GM23338 (cell line): ENCODE results near the gene FBN2. TPM values are rescaled to one million over a fixed set of nuclear protein-coding genes. Genes with fewer than 3 reads are reported as not detected.

Experiments
- ATAC-seq: fragments of 200-7000 bp; cut with Tn5 transposase; 3 replicates; pipeline ENCODE4 v1.9.1; 2020
- DNase-seq: peaks from one replicate; pipeline ENCODE4 v3.0.0-alpha.2; 2015; ENCODE audit warnings: low spot score
- H2AFZ ChIP-seq: fragments of 200-600 bp; sonication (generic); 2 replicates; pipeline ENCODE4 v1.8.0; 2016; ENCODE audit warnings: antibody characterized with exemption, mild to moderate bottlenecking, moderate library complexity
- H3F3A ChIP-seq: fragments of 200-600 bp; sonication (generic); replicated peaks from 2 replicates; pipeline ENCODE4 v1.8.0; 2017; ENCODE audit warnings: antibody characterized with exemption, mixed run types, low read depth
- H3K27ac ChIP-seq: fragments of 200-600 bp; sonication (generic); 2 replicates; pipeline ENCODE4 v1.6.1; 2016; ENCODE audit warnings: low read depth
- H3K27me3 ChIP-seq: fragments of 200-600 bp; sonication (generic); 2 replicates; pipeline ENCODE4 v1.8.0; 2016; ENCODE audit warnings: mild to moderate bottlenecking, mixed run types, moderate library complexity; ENCODE audit not compliant: insufficient read depth
- H3K36me3 ChIP-seq: fragments of 200-600 bp; sonication (generic); 2 replicates; pipeline ENCODE4 v1.8.0; 2016; ENCODE audit warnings: mild to moderate bottlenecking; ENCODE audit not compliant: insufficient read depth
- H3K4me1 ChIP-seq: fragments of 200-600 bp; sonication (generic); 2 replicates; pipeline ENCODE4 v1.8.0; 2016; ENCODE audit warnings: mild to moderate bottlenecking, moderate library complexity; ENCODE audit not compliant: insufficient read depth
- H3K4me2 ChIP-seq: fragments of 200-600 bp; sonication (generic); 2 replicates; pipeline ENCODE4 v1.7.1; 2017; ENCODE audit warnings: mixed run types
- H3K4me3 ChIP-seq: fragments of 200-600 bp; sonication (generic); 2 replicates; pipeline ENCODE4 v1.6.1; 2016; ENCODE audit warnings: mixed run types
- H3K79me2 ChIP-seq: fragments of 200-600 bp; sonication (generic); replicated peaks from 2 replicates; pipeline ENCODE4 v1.8.0; 2017; ENCODE audit warnings: mild to moderate bottlenecking; ENCODE audit not compliant: insufficient read depth
- H3K9me2 ChIP-seq: fragments of 200-600 bp; sonication (generic); 2 replicates; pipeline ENCODE4 v1.8.0; 2017; ENCODE audit not compliant: insufficient read depth
- H4K20me1 ChIP-seq: fragments of 200-600 bp; sonication (generic); replicated peaks from 2 replicates; pipeline ENCODE4 v1.8.0; 2017; ENCODE audit warnings: mild to moderate bottlenecking; ENCODE audit not compliant: insufficient read depth
- H3K27ac Mint-ChIP-seq: 2 replicates; pipeline ENCODE4 v1.8.0; 2020; ENCODE audit warnings: inconsistent platforms, mild to moderate bottlenecking, moderate library complexity, mixed read lengths
- H3K27me3 Mint-ChIP-seq: 3 replicates; pipeline ENCODE4 v1.8.0; 2022; ENCODE audit warnings: low read depth, mild to moderate bottlenecking, moderate library complexity, mixed read lengths, inconsistent platforms; ENCODE audit not compliant: insufficient read depth, poor library complexity
- H3K36me3 Mint-ChIP-seq: 3 replicates; pipeline ENCODE4 v1.8.0; 2021; ENCODE audit warnings: low read depth, mild to moderate bottlenecking, inconsistent platforms, moderate library complexity, mixed read lengths
- H3K4me1 Mint-ChIP-seq: 3 replicates; pipeline ENCODE4 v1.8.0; 2020; ENCODE audit warnings: mild to moderate bottlenecking, inconsistent platforms, mixed read lengths
- H3K4me3 Mint-ChIP-seq: 3 replicates; pipeline ENCODE4 v1.8.0; 2021; ENCODE audit warnings: moderate library complexity, mild to moderate bottlenecking, inconsistent platforms, mixed read lengths
- H3K9me3 Mint-ChIP-seq: 3 replicates; pipeline ENCODE4 v1.8.0; 2020; ENCODE audit warnings: moderate library complexity, mild to moderate bottlenecking, inconsistent platforms, mixed read lengths
- CREB1 ChIP-seq: fragments of 250-450 bp; sonication (Bioruptor Pico); IDR thresholded peaks from 2 replicates; pipeline ENCODE4 v1.5.0; 2020; ENCODE audit warnings: low read depth, mild to moderate bottlenecking, moderate library complexity
- EZH2 ChIP-seq: fragments of 200-600 bp; sonication (generic); IDR thresholded peaks from one replicate; pipeline ENCODE4 v1.8.0; 2017; ENCODE audit warnings: antibody characterized with exemption, mild to moderate bottlenecking, low read depth; ENCODE audit not compliant: unreplicated experiment
- NANOG ChIP-seq: IDR thresholded peaks from 2 replicates; pipeline ENCODE4 v1.6.1; 2016; ENCODE audit warnings: antibody characterized with exemption, borderline replicate concordance
- POLR2AphosphoS5 ChIP-seq: IDR thresholded peaks from 2 replicates; pipeline ENCODE4 v1.6.1; 2016; ENCODE audit warnings: antibody characterized with exemption, low read depth
- ZNF114 ChIP-seq: fragments of 250-450 bp; sonication (Bioruptor Pico); IDR thresholded peaks from 2 replicates; pipeline ENCODE4 v1.5.0; 2020; ENCODE audit warnings: mild to moderate bottlenecking, moderate library complexity
- polyA plus RNA-seq: library from polyadenylated mRNA; unstranded; fragments of >200 nt; fragmentation: Nextera tagmentation; extraction: Ambion mirVana; gene quantifications from 2 replicates; pipeline ENCODE4 v1.2.1, GENCODE V29; 2016
- total RNA-seq: library from RNA; depleted of rRNA; stranded (reverse); fragments of >200 nt; shearing (Covaris generic); gene quantifications from 2 replicates; pipeline ENCODE4 v1.2.3, GENCODE V29; 2014
- TF ChIP-seq, protein P1 (sequence below): IDR thresholded peaks from 2 replicates; pipeline ENCODE4 v1.6.1; 2016; ENCODE audit warnings: antibody characterized with exemption
- TF ChIP-seq, protein P2 (sequence below): IDR thresholded peaks from one replicate; pipeline ENCODE4 v1.6.1; 2018; ENCODE audit warnings: antibody characterized with exemption; ENCODE audit not compliant: unreplicated experiment
- TF ChIP-seq, protein P3 (sequence below), 2 experiments: fragments of 200-600 bp in 1 of 2; sonication (generic) in 1 of 2; conservative IDR thresholded peaks; 2 replicates each; pipeline versions ENCODE4 v1.5.1 to v1.6.1; 2016 to 2017; ENCODE audit warnings: antibody characterized with exemption in 2 of 2, low read depth in 2 of 2, mild to moderate bottlenecking in 2 of 2, moderate library complexity in 1 of 2

Gene FBN2
- total and polyA plus RNA-seq, 2 experiments from 2014 or later = 2.6 to 13.6 TPM

DNA sequence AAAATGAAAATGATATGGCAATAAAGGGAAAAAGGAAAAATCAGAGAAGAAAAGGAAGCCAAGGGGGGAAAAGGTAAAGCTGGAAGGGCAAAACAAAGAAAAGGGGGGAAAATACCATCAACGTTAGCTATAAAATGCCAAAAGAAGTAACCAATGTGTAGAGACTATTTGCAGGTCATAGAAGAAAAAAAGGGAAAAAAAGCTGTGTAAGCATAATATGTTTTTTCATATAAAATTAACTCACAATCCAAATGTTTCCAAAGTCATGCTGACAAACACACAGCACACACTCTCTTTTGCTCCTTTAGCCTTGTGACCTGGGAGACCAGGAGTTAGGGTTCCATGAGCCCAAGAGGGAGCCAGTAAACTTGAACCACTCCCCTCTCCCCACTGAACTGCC is 18.2 kb downstream of the FBN2 start:
- no peaks in the 10 kb centered on the region for H3K36me3 ChIP-seq
- ATAC-seq (no peak), DNase-seq (no peak)
- no peaks in the 10 kb centered on the region for H3K27me3 Mint-ChIP-seq
- TF ChIP-seq, protein P1, sequence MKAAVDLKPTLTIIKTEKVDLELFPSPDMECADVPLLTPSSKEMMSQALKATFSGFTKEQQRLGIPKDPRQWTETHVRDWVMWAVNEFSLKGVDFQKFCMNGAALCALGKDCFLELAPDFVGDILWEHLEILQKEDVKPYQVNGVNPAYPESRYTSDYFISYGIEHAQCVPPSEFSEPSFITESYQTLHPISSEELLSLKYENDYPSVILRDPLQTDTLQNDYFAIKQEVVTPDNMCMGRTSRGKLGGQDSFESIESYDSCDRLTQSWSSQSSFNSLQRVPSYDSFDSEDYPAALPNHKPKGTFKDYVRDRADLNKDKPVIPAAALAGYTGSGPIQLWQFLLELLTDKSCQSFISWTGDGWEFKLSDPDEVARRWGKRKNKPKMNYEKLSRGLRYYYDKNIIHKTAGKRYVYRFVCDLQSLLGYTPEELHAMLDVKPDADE = no peak
- no peak for TF ChIP-seq EZH2
- no peak for TF ChIP-seq CREB1 (CRISPR knock-in tag)
- TF ChIP-seq, protein P2, sequence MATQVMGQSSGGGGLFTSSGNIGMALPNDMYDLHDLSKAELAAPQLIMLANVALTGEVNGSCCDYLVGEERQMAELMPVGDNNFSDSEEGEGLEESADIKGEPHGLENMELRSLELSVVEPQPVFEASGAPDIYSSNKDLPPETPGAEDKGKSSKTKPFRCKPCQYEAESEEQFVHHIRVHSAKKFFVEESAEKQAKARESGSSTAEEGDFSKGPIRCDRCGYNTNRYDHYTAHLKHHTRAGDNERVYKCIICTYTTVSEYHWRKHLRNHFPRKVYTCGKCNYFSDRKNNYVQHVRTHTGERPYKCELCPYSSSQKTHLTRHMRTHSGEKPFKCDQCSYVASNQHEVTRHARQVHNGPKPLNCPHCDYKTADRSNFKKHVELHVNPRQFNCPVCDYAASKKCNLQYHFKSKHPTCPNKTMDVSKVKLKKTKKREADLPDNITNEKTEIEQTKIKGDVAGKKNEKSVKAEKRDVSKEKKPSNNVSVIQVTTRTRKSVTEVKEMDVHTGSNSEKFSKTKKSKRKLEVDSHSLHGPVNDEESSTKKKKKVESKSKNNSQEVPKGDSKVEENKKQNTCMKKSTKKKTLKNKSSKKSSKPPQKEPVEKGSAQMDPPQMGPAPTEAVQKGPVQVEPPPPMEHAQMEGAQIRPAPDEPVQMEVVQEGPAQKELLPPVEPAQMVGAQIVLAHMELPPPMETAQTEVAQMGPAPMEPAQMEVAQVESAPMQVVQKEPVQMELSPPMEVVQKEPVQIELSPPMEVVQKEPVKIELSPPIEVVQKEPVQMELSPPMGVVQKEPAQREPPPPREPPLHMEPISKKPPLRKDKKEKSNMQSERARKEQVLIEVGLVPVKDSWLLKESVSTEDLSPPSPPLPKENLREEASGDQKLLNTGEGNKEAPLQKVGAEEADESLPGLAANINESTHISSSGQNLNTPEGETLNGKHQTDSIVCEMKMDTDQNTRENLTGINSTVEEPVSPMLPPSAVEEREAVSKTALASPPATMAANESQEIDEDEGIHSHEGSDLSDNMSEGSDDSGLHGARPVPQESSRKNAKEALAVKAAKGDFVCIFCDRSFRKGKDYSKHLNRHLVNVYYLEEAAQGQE = no peak
- no peak for TF ChIP-seq POLR2AphosphoS5
- TF ChIP-seq, protein P3, sequence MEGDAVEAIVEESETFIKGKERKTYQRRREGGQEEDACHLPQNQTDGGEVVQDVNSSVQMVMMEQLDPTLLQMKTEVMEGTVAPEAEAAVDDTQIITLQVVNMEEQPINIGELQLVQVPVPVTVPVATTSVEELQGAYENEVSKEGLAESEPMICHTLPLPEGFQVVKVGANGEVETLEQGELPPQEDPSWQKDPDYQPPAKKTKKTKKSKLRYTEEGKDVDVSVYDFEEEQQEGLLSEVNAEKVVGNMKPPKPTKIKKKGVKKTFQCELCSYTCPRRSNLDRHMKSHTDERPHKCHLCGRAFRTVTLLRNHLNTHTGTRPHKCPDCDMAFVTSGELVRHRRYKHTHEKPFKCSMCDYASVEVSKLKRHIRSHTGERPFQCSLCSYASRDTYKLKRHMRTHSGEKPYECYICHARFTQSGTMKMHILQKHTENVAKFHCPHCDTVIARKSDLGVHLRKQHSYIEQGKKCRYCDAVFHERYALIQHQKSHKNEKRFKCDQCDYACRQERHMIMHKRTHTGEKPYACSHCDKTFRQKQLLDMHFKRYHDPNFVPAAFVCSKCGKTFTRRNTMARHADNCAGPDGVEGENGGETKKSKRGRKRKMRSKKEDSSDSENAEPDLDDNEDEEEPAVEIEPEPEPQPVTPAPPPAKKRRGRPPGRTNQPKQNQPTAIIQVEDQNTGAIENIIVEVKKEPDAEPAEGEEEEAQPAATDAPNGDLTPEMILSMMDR (conservative IDR thresholded peaks at IDR 0.05; ENCODE audit: low read depth in 2 of 2) = no peak
- no peak for TF ChIP-seq ZNF114 (CRISPR knock-in tag)
- no peak overlapping the region for H3K27ac Mint-ChIP-seq
- peaks cover 8% of the 10 kb centered on the region; the same call in 2 of the 3 replicates for H3K36me3 Mint-ChIP-seq
- no peaks in the 10 kb centered on the region for H3K79me2 ChIP-seq
- no peaks in the 10 kb centered on the region for H3F3A ChIP-seq
- H3K4me2 ChIP-seq = no peak overlapping the region
- H4K20me1 ChIP-seq = no peaks in the 10 kb centered on the region
- no peaks in the 10 kb centered on the region for H3K4me1 Mint-ChIP-seq
- no peak overlapping the region for H2AFZ ChIP-seq
- no peaks in the 10 kb centered on the region for H3K9me2 ChIP-seq
- H3K27ac ChIP-seq = no peak overlapping the region
- H3K27me3 ChIP-seq = no peaks in the 10 kb centered on the region
- no peak overlapping the region for H3K4me3 Mint-ChIP-seq
- H3K4me1 ChIP-seq = no peaks in the 10 kb centered on the region
- H3K9me3 Mint-ChIP-seq = no peaks in the 10 kb centered on the region
- H3K4me3 ChIP-seq = no peak overlapping the region

DNA sequence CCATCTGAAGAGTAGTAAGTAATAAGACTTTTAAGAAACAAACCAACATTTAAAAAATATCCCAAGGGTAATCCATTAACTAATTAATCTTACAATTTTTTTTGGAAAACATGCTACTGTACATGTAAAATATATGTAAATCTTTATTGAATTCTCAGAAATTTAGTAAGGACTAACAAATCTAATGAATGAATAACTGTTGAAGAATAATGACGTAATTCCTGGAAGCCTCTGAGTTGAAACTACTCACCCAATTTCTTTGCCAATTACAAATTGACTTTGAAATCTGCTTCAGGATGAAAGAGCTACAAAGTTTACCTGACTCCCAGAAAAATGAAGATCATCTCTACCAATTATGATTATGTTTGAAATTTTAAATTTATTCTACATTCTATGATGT is 21.1 kb downstream of the FBN2 start:
- DNase-seq (no peak), ATAC-seq (no peak)
- no peak overlapping the region for H3K4me2 ChIP-seq
- no peaks in the 10 kb centered on the region for H3K9me3 Mint-ChIP-seq
- no peaks in the 10 kb centered on the region for H3K4me1 ChIP-seq
- H2AFZ ChIP-seq = no peak overlapping the region
- H3K79me2 ChIP-seq = no peaks in the 10 kb centered on the region
- no peak overlapping the region for H3K27ac ChIP-seq
- no peak overlapping the region for H3K27ac Mint-ChIP-seq
- no peaks in the 10 kb centered on the region for H3K36me3 ChIP-seq
- H3K27me3 Mint-ChIP-seq = no peaks in the 10 kb centered on the region
- H3K4me3 Mint-ChIP-seq = no peak overlapping the region
- no peaks in the 10 kb centered on the region for H3K9me2 ChIP-seq
- H3F3A ChIP-seq = no peaks in the 10 kb centered on the region
- H4K20me1 ChIP-seq = no peaks in the 10 kb centered on the region
- H3K4me3 ChIP-seq = no peak overlapping the region
- no peaks in the 10 kb centered on the region for H3K27me3 ChIP-seq
- TF ChIP-seq POLR2AphosphoS5 (no peak), NANOG (no peak)
- no peaks in the 10 kb centered on the region for H3K4me1 Mint-ChIP-seq
- H3K36me3 Mint-ChIP-seq = peaks cover 8% of the 10 kb centered on the region; the same call in 1 of the 3 replicates
